HG03575 (cell line): ENCODE data around the gene BTN3A1.
"Not testable (repeated sequence)": the region's sequence is repeated elsewhere in the genome, so short reads cannot be mapped to it uniquely, and the experiment has no call there.

Source experiments
- ATAC-seq: cut with Tn5 transposase; IDR thresholded peaks from one replicate; pipeline ENCODE4 v1.9.1; 2021; ENCODE audit not compliant: unreplicated experiment, insufficient number of reproducible peaks, low FRiP score; ENCODE audit errors: extremely low read depth

Gene BTN3A1

DNA sequence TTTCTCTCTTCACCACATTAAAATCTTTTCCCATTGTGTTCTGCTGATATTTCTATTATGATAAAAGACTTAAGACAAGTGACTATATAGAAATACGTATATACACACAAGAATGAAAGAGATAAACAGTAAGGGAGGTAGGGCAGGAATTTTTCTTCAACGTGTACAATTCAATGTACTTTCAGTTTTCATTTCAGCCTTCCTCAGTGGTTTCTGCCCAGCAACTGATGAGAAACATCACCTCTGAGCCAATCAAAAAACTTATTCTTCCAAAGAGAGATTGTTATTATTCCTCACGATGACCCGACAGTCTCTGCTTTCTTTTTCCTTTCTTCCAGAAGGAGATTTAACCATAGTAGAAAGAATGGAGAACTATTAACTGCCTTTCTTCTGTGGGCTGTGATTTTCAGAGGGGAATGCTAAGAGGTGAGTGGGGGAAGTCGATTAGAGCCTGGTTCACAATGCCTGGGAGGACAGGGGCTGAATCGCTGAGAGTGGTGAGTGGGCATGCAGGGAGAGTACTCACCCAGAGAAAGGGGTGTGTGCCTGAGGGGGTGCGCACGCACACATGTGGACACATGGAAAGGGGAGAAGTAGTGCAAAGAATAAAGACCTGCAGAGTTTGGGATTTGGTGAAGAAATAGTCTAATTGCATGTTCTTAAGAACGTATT lies at the start of gene BTN3A1:
Gene BTN3A1 (plus strand): TSS at position 289 of the 672 bp plus-strand sequence. CDS start 3,289 bp downstream, outside the sequence.
- ATAC-seq: peak; percentile 48

DNA sequence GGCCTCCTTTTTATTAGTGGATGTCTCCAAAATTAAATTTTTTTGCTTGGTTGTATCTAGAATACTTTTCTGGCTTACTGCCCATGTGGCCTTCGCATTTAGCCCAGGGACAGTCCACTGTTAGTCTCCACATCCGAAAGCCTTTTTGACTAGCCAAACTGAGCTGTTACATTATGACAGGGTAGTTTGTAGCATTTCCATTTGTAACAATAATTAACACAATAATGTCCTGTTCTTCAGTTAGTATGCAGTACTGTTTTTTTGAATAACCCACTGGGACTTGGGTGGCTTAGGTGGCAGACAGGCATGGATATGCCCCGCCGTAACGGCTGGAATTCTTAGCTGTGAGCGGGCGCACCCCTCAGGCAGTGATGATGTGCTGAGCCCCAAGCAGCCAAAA lies 49.8 kb upstream of the BTN3A1 start:
- ATAC-seq: no peak

DNA sequence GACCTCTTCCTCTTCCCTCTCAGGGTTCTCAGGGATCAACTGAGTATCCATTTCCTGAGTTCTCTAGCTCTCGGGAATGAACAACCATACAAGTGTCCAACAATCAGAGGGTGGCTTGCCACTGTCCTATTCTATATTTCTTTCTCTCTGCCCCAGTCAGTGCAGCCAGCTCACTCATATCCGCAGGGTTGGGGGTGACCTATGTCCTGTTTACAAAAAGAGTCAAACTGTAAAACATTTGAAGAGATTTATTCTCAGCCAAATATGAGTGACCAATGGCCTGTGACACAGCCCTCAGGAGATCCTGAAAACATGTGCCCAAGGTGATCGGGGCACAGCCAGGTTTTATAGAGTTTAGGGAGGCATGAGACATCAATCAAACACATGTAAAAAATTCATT lies 47.9 kb upstream of the BTN3A1 start:
- ATAC-seq: no peak

GRCh38 chr6:26355366-26355765 lies 46.7 kb upstream of the BTN3A1 start:
- ATAC-seq: no peak

GRCh38 chr6:26357543-26357942 lies 44.5 kb upstream of the BTN3A1 start:
- not testable (repeated sequence) for ATAC-seq

- no peak for ATAC-seq
Observed at GRCh38 chr6:26358511-26358981, 43.5 kb upstream of the BTN3A1 start.

GRCh38 chr6:26359765-26360164 lies 42.3 kb upstream of the BTN3A1 start:
- ATAC-seq: no peak

DNA sequence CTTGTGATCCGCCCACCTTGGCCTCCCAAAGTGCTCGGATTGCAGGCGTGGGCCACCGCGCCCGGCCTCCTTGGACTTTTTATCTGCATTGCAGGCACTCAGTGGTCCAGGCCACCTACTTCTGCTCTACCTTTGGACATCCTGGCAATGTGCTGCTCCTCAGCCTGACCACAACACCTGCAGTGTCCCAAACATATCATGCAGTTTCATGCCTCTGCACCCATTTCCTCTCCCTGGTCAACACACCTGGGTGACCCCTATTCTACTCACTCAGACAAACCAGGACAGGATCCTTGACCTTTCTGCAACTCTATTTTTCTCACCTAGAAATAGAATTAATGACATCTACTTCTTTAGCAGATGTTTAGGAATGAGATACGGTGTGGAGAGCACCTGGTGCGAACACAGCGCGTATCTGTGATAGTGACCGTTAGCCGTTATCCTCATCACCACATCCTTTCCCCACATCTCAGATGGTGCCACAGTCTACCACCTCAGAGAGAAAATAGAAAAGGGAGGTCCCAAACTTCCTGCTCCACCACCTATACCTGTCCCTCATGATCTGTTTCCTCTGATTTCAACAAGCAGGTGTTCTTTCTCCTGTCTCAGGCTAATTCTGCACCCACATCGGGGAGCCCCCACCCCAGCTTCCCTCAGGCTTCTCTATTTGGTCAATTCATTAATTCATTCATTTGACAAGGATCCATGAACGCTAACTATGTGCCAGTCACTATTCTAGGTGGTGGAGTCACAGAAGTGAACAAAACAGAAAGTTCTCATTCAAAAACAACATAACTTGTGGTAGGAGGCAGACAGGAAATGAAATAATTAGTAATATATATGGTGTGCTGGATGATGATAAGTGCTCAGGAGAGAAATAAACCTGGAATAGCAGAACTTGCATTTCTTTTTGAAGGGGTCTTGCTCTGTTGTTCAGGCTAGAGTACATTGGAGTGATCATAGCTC lies 41.3 kb upstream of the BTN3A1 start:
- ATAC-seq: no peak

DNA sequence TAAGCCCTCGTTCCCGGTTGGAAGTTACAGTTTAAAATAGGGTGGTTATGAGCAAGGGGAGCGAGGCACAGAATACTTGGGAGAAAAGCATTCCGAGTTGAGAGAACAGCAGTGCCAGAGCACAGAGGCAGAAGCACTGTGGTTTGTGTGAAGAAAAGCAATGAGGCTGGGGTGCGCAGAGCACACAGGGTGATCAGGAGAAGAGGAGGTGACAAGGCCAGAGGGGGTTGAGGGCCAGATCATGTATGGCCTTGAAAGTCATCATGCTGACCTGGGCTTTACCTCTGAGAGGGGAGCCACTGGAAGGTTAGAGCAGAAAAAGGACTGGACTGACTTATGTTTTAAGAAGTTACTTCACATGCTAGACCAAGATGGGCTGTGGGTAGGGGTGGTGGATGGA lies 40.5 kb upstream of the BTN3A1 start:
- no peak for ATAC-seq

DNA sequence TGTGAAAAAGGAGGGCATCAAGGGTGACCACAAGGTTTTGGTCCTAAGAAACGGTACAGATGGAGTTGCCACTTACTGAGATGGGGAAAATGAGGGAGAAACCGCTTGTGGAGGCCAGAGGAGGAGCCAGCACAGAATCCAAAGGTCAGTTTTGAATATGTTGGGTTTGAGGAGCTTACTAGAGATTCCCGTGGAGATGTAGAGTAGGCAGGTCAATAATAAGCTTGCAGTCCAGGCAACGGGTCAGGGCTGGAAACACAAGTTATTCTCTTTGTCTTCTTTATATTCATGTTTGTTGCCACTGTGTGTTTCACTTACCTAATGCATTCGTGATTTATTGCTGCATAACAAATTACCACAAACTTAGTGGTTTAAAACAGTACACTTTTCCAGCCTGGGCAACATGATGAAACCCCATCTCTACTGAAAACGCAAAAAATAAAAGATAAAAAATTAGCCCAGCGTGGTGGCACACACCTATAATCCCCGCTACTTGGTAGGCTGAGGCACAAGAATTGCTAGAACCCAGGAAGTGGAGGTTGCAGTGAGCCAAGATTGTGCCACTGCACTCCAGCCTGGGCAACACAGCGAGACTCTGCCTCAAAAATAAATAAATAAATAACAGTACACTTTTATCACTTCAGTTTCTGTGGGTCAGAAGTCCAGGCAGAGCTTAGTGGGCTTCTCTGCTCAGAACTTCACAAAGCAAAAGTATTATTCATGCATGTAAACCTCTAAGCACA lies 39.8 kb upstream of the BTN3A1 start:
- no peak for ATAC-seq

DNA sequence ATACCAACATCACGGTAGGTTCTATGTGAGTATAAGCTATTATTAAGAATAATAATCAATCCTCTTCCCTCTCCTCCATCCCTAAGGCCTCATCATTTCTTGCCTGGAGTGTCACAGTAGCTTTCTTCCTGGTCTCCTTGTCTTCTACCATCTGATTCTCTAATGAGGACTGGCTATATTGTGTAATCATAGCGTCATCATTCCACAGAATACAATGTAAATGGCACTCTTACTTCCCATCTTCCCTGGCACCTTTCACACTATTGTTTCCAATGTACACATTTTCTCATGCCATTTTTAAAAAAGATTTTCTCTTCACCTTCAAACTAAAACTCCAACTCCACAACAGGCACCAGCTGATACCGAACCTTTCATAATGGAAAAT lies 39.2 kb upstream of the BTN3A1 start:
- no peak for ATAC-seq

DNA sequence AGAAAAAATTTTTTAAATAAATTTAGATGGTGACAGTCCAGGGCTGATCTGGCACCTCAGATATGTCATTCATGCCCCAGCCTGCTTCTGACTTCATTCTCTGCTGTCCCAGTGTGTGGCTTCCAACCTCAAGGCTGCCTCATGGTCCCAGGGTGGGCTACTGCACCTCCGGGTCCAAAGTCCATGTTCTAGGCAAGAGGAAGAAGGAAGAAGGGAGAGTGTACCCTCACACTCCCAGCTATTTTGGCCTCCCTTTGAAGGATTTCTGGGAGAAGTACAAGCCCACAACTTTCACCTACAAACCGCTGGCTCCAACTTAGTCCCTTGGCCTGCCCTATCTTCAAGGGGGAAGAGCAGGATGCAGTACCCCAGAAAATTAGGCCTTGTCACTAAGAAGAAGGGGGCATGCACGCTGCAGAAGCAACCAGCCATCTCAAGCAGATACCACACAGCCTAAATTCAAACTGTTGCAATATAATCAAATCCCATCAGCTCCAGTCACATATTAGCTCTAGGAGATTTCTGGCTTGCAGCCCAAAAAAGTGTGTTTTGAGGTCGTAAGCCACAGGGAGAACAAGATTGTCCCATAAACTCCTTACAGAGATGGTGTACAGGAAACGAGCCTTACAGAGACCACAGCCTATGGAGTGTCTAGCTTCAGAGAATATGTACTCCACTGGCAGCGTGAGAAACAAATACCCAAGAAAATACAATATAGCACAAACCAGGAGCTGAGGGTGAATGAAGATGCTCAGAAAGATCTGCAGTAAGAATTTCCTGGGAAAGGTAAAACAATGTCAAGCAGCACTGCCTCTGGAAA lies 38.0 kb upstream of the BTN3A1 start:
- no peak for ATAC-seq

- no peak for ATAC-seq
Observed at GRCh38 chr6:26365633-26365995, 36.5 kb upstream of the BTN3A1 start.

DNA sequence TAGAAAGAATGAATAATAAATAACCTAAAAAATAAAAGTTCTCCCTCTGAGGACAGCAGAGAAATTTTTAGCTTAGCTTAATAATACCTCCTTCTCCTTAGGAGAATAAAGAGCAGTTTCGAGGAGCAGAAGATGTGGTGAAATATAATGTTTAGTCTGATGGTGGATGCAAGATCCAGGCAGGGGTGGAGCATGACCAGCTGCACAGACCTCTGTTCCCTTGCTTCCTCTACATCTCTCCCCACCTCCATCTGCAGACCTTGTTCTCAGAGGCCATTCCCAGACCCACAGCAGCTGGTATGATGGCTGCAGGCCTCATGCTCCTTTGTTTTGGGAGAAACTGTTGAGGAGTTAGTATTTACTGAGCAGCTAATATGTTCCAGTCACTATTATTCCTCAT lies 35.6 kb upstream of the BTN3A1 start:
- no peak for ATAC-seq

GRCh38 chr6:26367114-26367513 lies 35.0 kb upstream of the BTN3A1 start:
- ATAC-seq: no peak

GRCh38 chr6:26371813-26372212 lies 30.3 kb upstream of the BTN3A1 start:
- not testable (repeated sequence) for ATAC-seq

DNA sequence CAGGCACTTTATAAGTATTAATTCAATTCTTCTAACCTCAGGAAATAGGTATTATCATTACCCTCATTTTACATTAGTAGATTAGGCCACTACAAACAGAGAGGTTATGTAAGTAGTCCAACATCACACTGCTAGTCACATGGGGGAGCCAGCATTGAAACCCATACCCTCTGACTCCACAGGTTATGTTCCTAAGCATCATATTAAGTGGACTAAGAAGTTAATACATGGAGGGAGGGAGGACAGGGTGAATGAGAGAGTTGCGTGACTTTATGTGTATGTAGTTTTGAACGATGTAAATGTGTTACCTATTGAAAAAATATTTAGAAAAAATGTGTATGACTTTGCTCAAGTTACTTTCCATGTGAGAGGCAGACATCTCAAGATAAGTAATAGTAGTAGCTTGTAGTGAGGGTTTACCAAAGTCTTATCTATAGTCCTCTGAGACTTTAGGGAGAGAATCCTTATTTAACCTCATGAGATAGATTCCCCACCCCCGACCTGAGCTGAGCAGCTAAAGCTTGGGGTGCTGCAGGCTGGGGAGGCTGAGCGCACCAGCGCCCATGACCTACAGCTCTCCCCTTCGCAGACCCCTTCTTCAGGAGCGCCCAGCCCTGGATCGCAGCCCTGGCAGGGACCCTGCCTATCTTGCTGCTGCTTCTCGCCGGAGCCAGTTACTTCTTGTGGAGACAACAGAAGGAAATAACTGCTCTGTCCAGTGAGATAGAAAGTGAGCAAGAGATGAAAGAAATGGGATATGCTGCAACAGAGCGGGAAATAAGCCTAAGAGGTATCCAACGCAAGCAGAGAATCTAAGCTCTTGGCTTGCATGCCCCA lies 29.5 kb upstream of the BTN3A1 start:
- no peak for ATAC-seq

DNA sequence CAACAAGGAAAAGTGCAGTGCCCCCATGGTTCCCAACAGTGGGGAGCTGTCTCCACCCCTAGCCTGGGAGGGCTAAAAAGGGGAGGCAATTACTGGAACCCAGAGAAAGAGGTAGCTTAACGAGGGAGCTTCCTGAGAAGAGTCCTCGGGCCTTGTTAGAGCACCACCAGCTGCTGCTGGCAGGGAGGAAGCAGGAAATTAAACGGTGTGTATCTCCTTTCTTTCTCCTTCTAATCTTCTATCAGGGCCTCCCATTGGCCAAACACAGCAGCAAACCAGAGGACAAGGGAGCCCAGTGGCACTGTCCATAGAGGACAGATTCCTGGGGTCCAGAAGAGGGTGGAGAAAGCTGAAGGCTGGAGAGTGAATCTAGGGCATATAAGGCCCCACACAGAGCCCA lies 26.8 kb upstream of the BTN3A1 start:
- no peak for ATAC-seq
